Superior temporal gyrus (tissue), 1 donor: ENCODE measurements around the gene SH2B2.
A peak's percentile ranks its signal among the peaks of the same experiment; 100 is the strongest.
"Not testable (repeated sequence)": the region's sequence is repeated elsewhere in the genome, so short reads cannot be mapped to it uniquely, and the experiment has no call there.

Experiments
- DNase-seq: peaks from one replicate; pipeline ENCODE4 v3.0.0-alpha.2; 2016; ENCODE audit errors: extremely low spot score

SH2B2 gene

GRCh38 chr7:102330666-102331460 is 44.2 kb downstream of the SH2B2 start:
- DNase-seq, result not testable (repeated sequence)

GRCh38 chr7:102335574-102335973 is 48.9 kb downstream of the SH2B2 start:
- not testable (repeated sequence) for DNase-seq

GRCh38 chr7:102337002-102337401 is 50.3 kb downstream of the SH2B2 start:
- not testable (repeated sequence) for DNase-seq

GRCh38 chr7:102337420-102337819 is 50.8 kb downstream of the SH2B2 start:
- DNase-seq, result not testable (repeated sequence)

- not testable (repeated sequence) for DNase-seq
Measured at GRCh38 chr7:102340599-102341368, 54.1 kb downstream of the SH2B2 start.

- DNase-seq, result not testable (repeated sequence)
Measured at GRCh38 chr7:102346983-102347382, 60.3 kb downstream of the SH2B2 start.

- not testable (repeated sequence) for DNase-seq
Measured at GRCh38 chr7:102356344-102356743, 69.7 kb downstream of the SH2B2 start, which contains the start of gene SPDYE6. SPDYE6 (minus strand) TSS chr7:102356444; CDS start chr7:102356023, 421 bp downstream.

- peak; percentile 100 for DNase-seq
Measured at GRCh38 chr7:102363549-102364393, 77.1 kb downstream of the SH2B2 start.

- not testable (repeated sequence) for DNase-seq
Measured at GRCh38 chr7:102364394-102364886, 77.8 kb downstream of the SH2B2 start.

- DNase-seq, result not testable (repeated sequence)
Measured at GRCh38 chr7:102365390-102365789, 78.7 kb downstream of the SH2B2 start.

- DNase-seq, result not testable (repeated sequence)
Measured at GRCh38 chr7:102370038-102370437, 83.4 kb downstream of the SH2B2 start.
